CD4-positive, alpha-beta memory T cell (primary cell): ENCODE results near the gene NABP2. TPM values are rescaled to one million over a fixed set of nuclear protein-coding genes. Genes with fewer than 3 reads are reported as not detected.

ENCODE experiments used
- CTCF ChIA-PET: fragments of 350-600 bp; sonication (Branson Sonifier 250); formaldehyde crosslinking; loops from one replicate; lab custom pipeline; 2021; ENCODE audit warnings: inconsistent platforms; ENCODE audit not compliant: partially characterized antibody; lab: Charles Lee
- POLR2A ChIA-PET: fragments of 350-600 bp; sonication (Branson Sonifier 250); formaldehyde crosslinking; loops from one replicate; lab custom pipeline; 2021; ENCODE audit not compliant: partially characterized antibody; lab: Charles Lee
- DNase-seq, 5 donors: peaks; one replicate each; pipeline versions ENCODE4 v3.0.0 to v3.0.0-alpha.2; 2020 to 2022; ENCODE audit warnings: mixed read lengths in 1 of 5
- H3K27ac ChIP-seq: one replicate; pipeline ENCODE4 v1.7.0; 2013; ENCODE audit warnings: low read depth, low read length
- H3K27me3 ChIP-seq: 2 replicates; pipeline ENCODE4 v1.7.0; 2013; ENCODE audit warnings: mild to moderate bottlenecking, low read length, moderate library complexity; ENCODE audit not compliant: insufficient read depth
- H3K36me3 ChIP-seq: 2 replicates; pipeline ENCODE4 v1.7.0; 2013; ENCODE audit warnings: mild to moderate bottlenecking, low read length, moderate library complexity; ENCODE audit not compliant: insufficient read depth
- H3K4me1 ChIP-seq: 2 replicates; pipeline ENCODE4 v1.7.0; 2013; ENCODE audit warnings: mild to moderate bottlenecking, low read length, moderate library complexity; ENCODE audit not compliant: insufficient read depth
- H3K4me3 ChIP-seq, 2 donors: one replicate each; pipeline ENCODE4 v1.7.0; 2013; ENCODE audit warnings: low read length in 2 of 2, mild to moderate bottlenecking in 1 of 2
- H3K9me3 ChIP-seq, 2 donors: one replicate each; pipeline ENCODE4 v1.7.0; 2013; ENCODE audit warnings: low read length in 2 of 2, control low read depth in 1 of 2; ENCODE audit not compliant: control insufficient read depth in 1 of 2
- H3K27ac Mint-ChIP-seq, 7 donors: one replicate each; pipeline ENCODE4 v1.8.0; 2020 to 2021; ENCODE audit warnings: mixed read lengths in 7 of 7, mild to moderate bottlenecking in 6 of 7, inconsistent platforms in 3 of 7, moderate library complexity in 3 of 7
- H3K27me3 Mint-ChIP-seq, 2 donors: one replicate each; pipeline ENCODE4 v1.8.0; 2020 to 2021; ENCODE audit warnings: mixed read lengths in 2 of 2
- H3K36me3 Mint-ChIP-seq, 2 donors: one replicate each; pipeline ENCODE4 v1.8.0; 2020 to 2021; ENCODE audit warnings: mixed read lengths in 2 of 2, inconsistent platforms in 1 of 2, mild to moderate bottlenecking in 1 of 2
- H3K4me1 Mint-ChIP-seq, 4 donors: one replicate each; pipeline ENCODE4 v1.8.0; 2020 to 2021; ENCODE audit warnings: mixed read lengths in 4 of 4, mild to moderate bottlenecking in 1 of 4
- H3K4me3 Mint-ChIP-seq, 8 donors: one replicate each; pipeline ENCODE4 v1.8.0; 2020 to 2021; ENCODE audit warnings: mixed read lengths in 8 of 8, mild to moderate bottlenecking in 7 of 8, moderate library complexity in 6 of 8, inconsistent platforms in 3 of 8
- H3K9me3 Mint-ChIP-seq, 8 donors: one replicate each; pipeline ENCODE4 v1.8.0; 2020 to 2021; ENCODE audit warnings: mixed read lengths in 8 of 8, mild to moderate bottlenecking in 5 of 8, inconsistent platforms in 3 of 8, moderate library complexity in 1 of 8
- intact Hi-C: fragments of 100-400 bp; cut with micrococcal nuclease; formaldehyde crosslinking; loops from one replicate; pipeline ENCODE4 v1.15.1; 2023
- polyA plus RNA-seq, 2 donors: library from polyadenylated mRNA; unstranded; fragments of 300-500 nt; fragmentation: Illumina TruSeq; gene quantifications; one replicate each; pipeline ENCODE4 v1.2.3, GENCODE V29; 2021
- total RNA-seq, 2 experiments: library from RNA; stranded (reverse); gene quantifications; one replicate each; pipeline ENCODE4 v1.2.3, GENCODE V29; 2021

NABP2 gene
- total and polyA plus RNA-seq, 4 experiments from 2014 or later = 4.1 to 19.1 (median 10.8) TPM

DNA sequence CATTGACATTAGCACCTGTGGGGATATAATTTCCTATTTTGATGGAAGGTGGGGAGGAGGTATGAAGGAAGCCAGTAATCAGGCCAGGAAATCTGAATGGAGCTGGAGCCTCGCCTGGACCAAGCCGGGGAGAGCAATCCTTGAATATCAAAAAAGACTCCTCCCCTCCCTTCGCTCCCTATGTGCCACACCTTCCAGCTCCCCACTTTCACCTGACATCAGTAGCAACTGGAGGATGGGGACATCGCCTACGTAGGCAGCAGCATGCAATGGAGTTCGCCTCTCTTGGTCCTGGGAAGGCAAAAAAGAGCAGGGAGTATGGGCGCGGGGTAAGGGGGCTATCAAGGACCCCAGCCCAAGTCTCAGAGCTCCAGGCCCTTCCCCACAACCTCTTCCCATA lies 32.9 kb downstream of the NABP2 start:
- H3K27me3 ChIP-seq = no peaks in the 10 kb centered on the region
- no peaks in the 10 kb centered on the region for H3K9me3 Mint-ChIP-seq
- intact Hi-C loops = no loop called here
- peak overlapping the region; percentile 8 to 85 for H3K4me3 ChIP-seq
- no peaks in the 10 kb centered on the region for H3K27me3 Mint-ChIP-seq
- H3K36me3 Mint-ChIP-seq = peaks cover 31 to 41% of the 10 kb centered on the region in 2 donors
- peaks cover 13 to 31% (median 19%) of the 10 kb centered on the region in 4 donors for H3K4me1 Mint-ChIP-seq
- H3K27ac Mint-ChIP-seq = peak overlapping the region; percentile 48 to 83 (median 79)
- ChIA-PET POLR2A (interaction anchor here (0.6 to 5.1 kb wide), 13 partner anchors 10 to 855 kb away, joined by 3 to 38 read pairs (median 6); partner anchors contain the start of genes CNPY2, COQ10A, IL23A and ORMDL2), CTCF (interaction anchor here (1.3 to 5.5 kb wide), 4 partner anchors 11 to 207 kb away, joined by 6 to 36 read pairs (median 14); partner anchors contain the start of genes COQ10A, SMARCC2 and ZC3H10)
- H3K36me3 ChIP-seq = peaks cover 35% of the 10 kb centered on the region
- peak overlapping the region; percentile 81 to 86 (median 83) for H3K4me3 Mint-ChIP-seq
- H3K4me1 ChIP-seq = peaks cover 21% of the 10 kb centered on the region
- H3K9me3 ChIP-seq = no peaks in the 10 kb centered on the region
- no peak for DNase-seq
- peak overlapping the region; percentile 81 for H3K27ac ChIP-seq

DNA sequence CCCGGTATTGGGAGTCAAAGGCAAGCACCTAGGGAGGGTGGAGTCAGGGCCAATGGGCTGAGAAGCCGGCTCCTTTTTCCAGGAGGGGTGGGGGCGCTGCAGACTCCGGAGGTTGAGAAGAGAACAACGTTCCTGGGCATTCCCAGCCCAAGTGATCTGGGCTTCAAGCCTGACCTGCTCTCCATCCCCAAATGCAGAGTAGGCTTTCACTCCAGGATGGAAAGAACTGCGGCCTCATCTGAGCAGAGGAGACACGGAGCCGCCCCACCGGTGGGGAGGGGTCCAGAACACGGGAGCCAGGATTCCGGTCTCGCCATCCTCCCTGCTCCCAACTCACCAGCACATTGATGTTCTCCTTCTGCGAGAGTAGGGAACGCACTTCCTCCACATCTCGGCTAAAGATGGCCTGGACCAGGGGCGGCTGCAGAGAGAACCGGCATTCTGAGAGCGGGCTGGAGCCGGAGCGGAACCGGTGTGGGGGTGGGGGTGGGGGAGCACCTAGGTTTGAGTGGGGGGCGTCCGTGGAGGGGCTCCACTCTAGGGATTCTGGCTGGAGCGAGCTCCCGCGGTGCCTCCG lies 33.4 kb downstream of the NABP2 start:
- intact Hi-C loops = loop anchor here (1.0 kb wide), 5 partner anchors 9 to 207 kb away; partner anchors contain the start of genes COQ10A and CS
- H3K9me3 Mint-ChIP-seq = no peaks in the 10 kb centered on the region
- peaks cover 26 to 35% of the 10 kb centered on the region in 2 donors for H3K36me3 Mint-ChIP-seq
- peak overlapping the region in 6 of 7 donors; percentile 59 to 81 (median 76) for H3K27ac Mint-ChIP-seq
- Histone ChIP-seq H3K9me3 (no peaks in the 10 kb centered on the region), H3K4me1 (peaks cover 21% of the 10 kb centered on the region), H3K4me3 (peak overlapping the region; percentile 8 to 85), H3K36me3 (peaks cover 30% of the 10 kb centered on the region), H3K27ac (peak overlapping the region; percentile 81), H3K27me3 (no peaks in the 10 kb centered on the region)
- H3K4me3 Mint-ChIP-seq = peak overlapping the region; percentile 81 to 86 (median 83)
- peaks cover 13 to 31% (median 19%) of the 10 kb centered on the region in 4 donors for H3K4me1 Mint-ChIP-seq
- no peaks in the 10 kb centered on the region for H3K27me3 Mint-ChIP-seq
- CTCF ChIA-PET = interaction anchor here (0.7 to 5.5 kb wide), 13 partner anchors 10 to 206 kb away, joined by 3 to 36 read pairs (median 7); partner anchors contain the start of genes COQ10A, RNF41, SMARCC2 and TIMELESS
- POLR2A ChIA-PET = interaction anchor here (0.6 to 5.1 kb wide), 27 partner anchors 8 to 855 kb away, joined by 3 to 38 read pairs (median 4); partner anchors contain the start of genes CNPY2, COQ10A, CS and ESYT1
- no peak for DNase-seq

DNA sequence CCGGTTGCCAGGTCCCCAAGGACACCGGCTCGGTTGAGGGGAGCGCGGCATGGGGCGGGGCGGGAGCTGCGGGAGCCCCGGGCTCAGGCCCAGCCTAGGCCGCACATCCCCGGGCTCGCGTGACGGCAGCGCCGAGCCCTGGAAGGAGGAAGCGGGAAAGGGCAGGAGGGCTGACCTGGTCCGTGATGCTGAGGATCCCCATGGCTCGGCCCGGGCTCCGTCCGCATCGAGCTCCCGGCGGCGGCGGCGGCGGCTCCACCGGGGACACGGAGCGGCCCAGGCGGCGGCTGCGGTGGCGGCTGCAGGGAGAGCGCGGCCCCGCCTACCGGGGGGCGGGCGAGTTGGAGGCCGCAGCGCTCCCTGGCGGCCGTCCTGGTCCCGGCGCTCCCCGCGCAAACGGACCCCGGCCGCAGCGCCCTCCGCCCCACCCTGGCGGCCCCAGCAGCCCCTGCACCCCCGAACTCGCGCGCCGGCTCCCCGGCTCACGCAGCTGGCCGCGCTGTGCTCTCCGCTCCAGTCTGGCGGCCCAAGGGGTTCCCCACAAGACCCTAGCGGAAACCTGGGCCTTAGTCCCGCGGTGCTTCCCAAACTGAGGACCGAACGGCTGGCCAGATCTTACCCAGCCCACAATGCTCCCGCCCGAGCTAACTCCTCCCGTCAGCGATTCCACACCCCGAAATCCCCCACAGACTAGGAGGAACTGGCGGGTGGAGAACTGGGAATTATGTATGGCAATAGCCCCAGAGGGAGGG lies 34.1 kb downstream of the NABP2 start, which contains the start of gene ANKRD52:
ANKRD52 (minus strand) TSS at position 317 of the 752 bp plus-strand sequence; CDS start at position 202, 115 bp downstream.
- Histone ChIP-seq H3K36me3 (peaks cover 24% of the 10 kb centered on the region), H3K4me3 (peak within 1 kb of the TSS; percentile 85 to 95), H3K27me3 (no peaks in the 10 kb centered on the region), H3K4me1 (peaks cover 21% of the 10 kb centered on the region), H3K9me3 (no peaks in the 10 kb centered on the region), H3K27ac (peak within 1 kb of the TSS; percentile 81)
- Mint-ChIP-seq H3K4me1 (peaks cover 13 to 31% (median 19%) of the 10 kb centered on the region in 4 donors), H3K9me3 (no peaks in the 10 kb centered on the region), H3K36me3 (peaks cover 20 to 29% of the 10 kb centered on the region in 2 donors), H3K27ac (peak within 1 kb of the TSS; percentile 82 to 95 (median 91)), H3K4me3 (peak within 1 kb of the TSS; percentile 89 to 97 (median 92)), H3K27me3 (no peaks in the 10 kb centered on the region)
- CTCF ChIA-PET = interaction anchor here (0.7 to 5.5 kb wide), 14 partner anchors 10 to 213 kb away, joined by 3 to 36 read pairs (median 6); partner anchors contain the start of genes COQ10A, RNF41, SMARCC2 and TIMELESS
- peak; percentile 76 to 87 (median 82) for DNase-seq
- POLR2A ChIA-PET = interaction anchor here (0.6 to 5.1 kb wide), 26 partner anchors 9 to 529 kb away, joined by 3 to 38 read pairs (median 4); partner anchors contain the start of genes CNPY2, COQ10A, CS and ESYT1
- intact Hi-C loops = loop anchor here (1.0 kb wide), 5 partner anchors 8 to 206 kb away; partner anchors contain the start of genes COQ10A and CS

DNA sequence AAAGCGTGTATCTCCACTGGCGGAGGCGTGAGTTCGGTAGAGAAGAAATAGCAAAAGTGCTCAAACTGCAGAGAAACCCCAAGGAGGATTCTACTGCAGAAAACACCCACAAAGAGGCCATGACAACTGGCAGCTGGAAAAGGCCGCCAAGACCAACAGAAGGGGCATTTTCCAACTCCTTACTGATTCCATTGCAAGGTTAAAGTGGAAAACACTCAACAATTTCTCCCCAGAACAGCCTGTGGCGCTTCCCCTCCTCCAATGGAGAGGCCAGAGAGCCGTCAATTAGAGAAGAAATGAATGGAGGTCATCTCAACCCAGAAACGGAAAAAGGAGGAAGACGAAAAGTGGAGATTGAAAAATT lies 34.7 kb downstream of the NABP2 start:
- no peak for DNase-seq
- H3K36me3 Mint-ChIP-seq = peaks cover 16 to 23% of the 10 kb centered on the region in 2 donors
- H3K27ac ChIP-seq = peak overlapping the region; percentile 81
- intact Hi-C loops = loop anchor here (1.0 kb wide), 5 partner anchors 7 to 205 kb away; partner anchors contain the start of genes COQ10A and CS
- no peaks in the 10 kb centered on the region for H3K27me3 Mint-ChIP-seq
- no peaks in the 10 kb centered on the region for H3K9me3 ChIP-seq
- H3K4me1 Mint-ChIP-seq = peaks cover 13 to 31% (median 19%) of the 10 kb centered on the region in 4 donors
- peaks cover 18% of the 10 kb centered on the region for H3K36me3 ChIP-seq
- peaks cover 21% of the 10 kb centered on the region for H3K4me1 ChIP-seq
- H3K4me3 Mint-ChIP-seq = peak overlapping the region; percentile 89 to 97 (median 92)
- H3K9me3 Mint-ChIP-seq = no peaks in the 10 kb centered on the region
- POLR2A ChIA-PET = interaction anchor here (0.8 to 5.1 kb wide), 15 partner anchors 9 to 418 kb away, joined by 3 to 38 read pairs (median 5); partner anchors contain the start of genes CNPY2, COQ10A, IL23A and PAN2
- H3K4me3 ChIP-seq = peak overlapping the region; percentile 85 to 95
- CTCF ChIA-PET = interaction anchor here (0.8 to 5.5 kb wide), 13 partner anchors 9 to 214 kb away, joined by 3 to 36 read pairs (median 5); partner anchors contain the start of genes COQ10A, RNF41, SMARCC2 and TIMELESS
- peak overlapping the region; percentile 82 to 95 (median 91) for H3K27ac Mint-ChIP-seq
- no peaks in the 10 kb centered on the region for H3K27me3 ChIP-seq

DNA sequence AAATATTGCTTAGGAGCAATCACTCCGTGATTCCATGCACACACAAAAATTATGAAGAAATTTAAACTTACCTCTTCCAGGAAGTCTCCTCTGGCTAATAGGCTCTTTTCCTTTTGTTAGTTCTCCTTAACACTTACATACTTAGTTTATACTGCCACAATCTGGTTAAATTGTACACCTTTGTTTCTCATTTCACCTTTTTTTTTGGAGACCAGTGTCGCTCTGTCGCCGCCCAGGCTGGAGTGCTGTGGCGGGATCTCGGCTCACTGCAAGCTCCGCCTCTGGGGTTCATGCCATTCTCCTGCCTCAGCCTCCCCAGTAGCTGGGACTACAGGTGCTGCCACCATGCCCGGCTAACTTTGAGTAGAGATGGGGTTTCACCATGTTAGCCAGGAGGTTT lies 36.2 kb downstream of the NABP2 start:
- H3K27ac Mint-ChIP-seq = peak overlapping the region in 1 of 7 donors; percentile 68
- Histone ChIP-seq H3K4me1 (peaks cover 21% of the 10 kb centered on the region), H3K9me3 (no peaks in the 10 kb centered on the region), H3K27ac (no peak overlapping the region), H3K4me3 (no peak overlapping the region), H3K36me3 (peaks cover 7% of the 10 kb centered on the region), H3K27me3 (no peaks in the 10 kb centered on the region)
- ChIA-PET POLR2A (no interaction called here), CTCF (interaction anchor here (1.2 to 2.9 kb wide), 2 partner anchors 71 to 142 kb away, joined by 4 to 8 read pairs; partner anchors contain the start of genes SMARCC2 and ZC3H10)
- no peaks in the 10 kb centered on the region for H3K27me3 Mint-ChIP-seq
- no peaks in the 10 kb centered on the region for H3K9me3 Mint-ChIP-seq
- peaks cover 5 to 9% of the 10 kb centered on the region in 2 donors for H3K36me3 Mint-ChIP-seq
- H3K4me1 Mint-ChIP-seq = peaks cover 12 to 31% (median 18%) of the 10 kb centered on the region in 4 donors
- DNase-seq = no peak
- intact Hi-C loops = no loop called here
- peak overlapping the region in 4 of 8 donors; percentile 14 to 54 (median 30) for H3K4me3 Mint-ChIP-seq

DNA sequence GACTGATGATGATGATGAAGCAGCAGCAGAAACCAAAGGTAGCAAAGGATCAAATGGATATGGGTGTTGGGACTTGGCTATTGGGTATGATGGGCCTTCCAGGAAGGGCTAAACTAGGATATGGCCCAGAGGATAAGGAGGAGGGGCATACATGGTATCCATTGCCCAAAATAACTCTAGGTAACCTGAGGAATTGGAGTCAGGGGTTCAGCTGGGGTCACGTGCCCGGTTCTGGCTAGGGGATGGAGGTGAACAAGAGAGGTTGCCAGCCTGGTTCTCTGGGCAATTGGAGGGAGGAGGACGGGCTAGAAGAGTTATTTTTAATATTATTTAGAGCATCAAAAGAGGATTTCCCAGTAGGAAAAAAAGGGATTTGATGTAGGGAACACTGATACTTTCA lies 36.8 kb downstream of the NABP2 start:
- DNase-seq = no peak
- H3K36me3 ChIP-seq = peaks cover 2% of the 10 kb centered on the region
- H3K9me3 ChIP-seq = no peaks in the 10 kb centered on the region
- Mint-ChIP-seq H3K27ac (peak overlapping the region in 3 of 7 donors; percentile 19 to 74 (median 68)), H3K4me1 (peaks cover 14 to 30% (median 21%) of the 10 kb centered on the region in 4 donors), H3K9me3 (no peaks in the 10 kb centered on the region), H3K36me3 (peaks cover 4 to 6% of the 10 kb centered on the region in 2 donors), H3K27me3 (no peaks in the 10 kb centered on the region), H3K4me3 (peak overlapping the region in 1 of 8 donors; percentile 54)
- no peak overlapping the region for H3K4me3 ChIP-seq
- H3K27me3 ChIP-seq = no peaks in the 10 kb centered on the region
- intact Hi-C loops = no loop called here
- no peak overlapping the region for H3K27ac ChIP-seq
- ChIA-PET CTCF (interaction anchor here (1.3 kb wide), 1 partner anchor 143 kb away, joined by 4 read pairs; the partner anchor contains the start of gene ZC3H10), POLR2A (no interaction called here)
- H3K4me1 ChIP-seq = peaks cover 21% of the 10 kb centered on the region
